B cell (primary cell): ENCODE results near the gene ITGB1BP2. TPM values are rescaled to one million over a fixed set of nuclear protein-coding genes. Genes with fewer than 3 reads are reported as not detected.
"Not testable (repeated sequence)": the region's sequence is repeated elsewhere in the genome, so short reads cannot be mapped to it uniquely, and the experiment has no call there.

ENCODE experiments used
- ATAC-seq: fragments of 200-7000 bp; cut with Tn5 transposase; one replicate; pipeline ENCODE4 v1.10.0; 2021; ENCODE audit warnings: low read depth, mild to moderate bottlenecking, moderate number of reproducible peaks, moderate library complexity
- CTCF ChIA-PET: fragments of 350-600 bp; sonication (Branson Sonifier 250); formaldehyde crosslinking; loops from one replicate; lab custom pipeline; 2021; ENCODE audit warnings: antibody characterized with exemption, inconsistent platforms; lab: Charles Lee
- POLR2A ChIA-PET: fragments of 350-600 bp; sonication (Branson Sonifier 250); formaldehyde crosslinking; loops from one replicate; lab custom pipeline; 2021; ENCODE audit warnings: antibody characterized with exemption; lab: Charles Lee
- DNase-seq: peaks from one replicate; pipeline ENCODE4 v3.0.0; 2013
- H2AFZ ChIP-seq: 2 replicates; pipeline ENCODE4 v1.6.1; 2012; ENCODE audit warnings: mild to moderate bottlenecking, low read depth, low read length; ENCODE audit not compliant: insufficient read depth, poor library complexity, severe bottlenecking
- H3K27ac ChIP-seq, 2 donors: 1 replicate in 1 of 2; 2 replicates in 1 of 2; pipeline ENCODE4 v1.5.1; 2012 to 2013; ENCODE audit warnings: low read length in 2 of 2, mild to moderate bottlenecking in 2 of 2, moderate library complexity in 1 of 2
- H3K27me3 ChIP-seq, 4 experiments: fragments of 200-600 bp in 1 of 4; sonication (generic) in 1 of 4; replicated peaks in 1 of 4; 1 replicate in 2 of 4; 2 replicates in 2 of 4; pipeline versions ENCODE4 v1.6.1 to v1.7.0; 2013 to 2016; ENCODE audit warnings: low read length in 3 of 4, mild to moderate bottlenecking in 2 of 4, mixed read lengths in 1 of 4, moderate library complexity in 1 of 4; ENCODE audit not compliant: insufficient read depth in 4 of 4, control insufficient read depth in 3 of 4; ENCODE audit errors: control extremely low read depth in 1 of 4
- H3K36me3 ChIP-seq, 2 experiments: replicated peaks in 1 of 2; 1 replicate in 1 of 2; 2 replicates in 1 of 2; pipeline versions ENCODE4 v1.6.1 to v1.7.1; 2013; ENCODE audit warnings: low read length in 1 of 2; ENCODE audit not compliant: insufficient read depth in 2 of 2, control insufficient read depth in 1 of 2; ENCODE audit errors: control extremely low read depth in 1 of 2, extremely low read depth in 1 of 2
- H3K4me1 ChIP-seq, 2 donors: fragments of 200-600 bp in 1 of 2; sonication (generic) in 1 of 2; 1 replicate in 1 of 2; 2 replicates in 1 of 2; pipeline versions ENCODE4 v1.5.1 to v1.6.1; 2013 to 2017; ENCODE audit warnings: low read length in 2 of 2; ENCODE audit not compliant: control insufficient read depth in 2 of 2, insufficient read depth in 2 of 2
- H3K4me2 ChIP-seq: replicated peaks from 2 replicates; pipeline ENCODE3; 2012; ENCODE audit warnings: mild to moderate bottlenecking, low read depth, low read length; ENCODE audit not compliant: poor library complexity, severe bottlenecking
- H3K4me3 ChIP-seq, 5 experiments: fragments of 200-600 bp in 1 of 5; sonication (generic) in 1 of 5; 1 replicate in 3 of 5; 2 replicates in 2 of 5; pipeline versions ENCODE4 v1.5.1 to v1.7.0; 2011 to 2016; ENCODE audit warnings: low read length in 4 of 5, mild to moderate bottlenecking in 4 of 5, low read depth in 2 of 5, control low read depth in 1 of 5, moderate library complexity in 1 of 5; ENCODE audit not compliant: insufficient read depth in 1 of 5; ENCODE audit errors: control extremely low read depth in 1 of 5, extremely low read depth in 1 of 5
- H3K79me2 ChIP-seq: fragments of 200-600 bp; sonication (generic); one replicate; pipeline ENCODE4 v1.6.0; 2016; ENCODE audit warnings: low read length; ENCODE audit not compliant: control insufficient read depth, insufficient read depth
- H3K9ac ChIP-seq: fragments of 200-600 bp; sonication (generic); 2 replicates; pipeline ENCODE4 v1.6.1; 2017; ENCODE audit warnings: mild to moderate bottlenecking, low read length, moderate library complexity
- H3K9me3 ChIP-seq, 3 donors: one replicate each; pipeline versions ENCODE4 v1.6.1 to v1.7.1; 2013; ENCODE audit warnings: low read length in 2 of 3; ENCODE audit not compliant: control insufficient read depth in 2 of 3, insufficient read depth in 1 of 3; ENCODE audit errors: control extremely low read depth in 1 of 3
- H4K20me1 ChIP-seq: 2 replicates; pipeline ENCODE4 v1.6.0; 2012; ENCODE audit warnings: mild to moderate bottlenecking, low read length; ENCODE audit not compliant: insufficient read depth, control insufficient read depth, poor library complexity, severe bottlenecking
- H3K27ac Mint-ChIP-seq: one replicate; pipeline ENCODE4 v1.8.0; 2021; ENCODE audit warnings: mixed read lengths
- H3K27me3 Mint-ChIP-seq: one replicate; pipeline ENCODE4 v1.8.0; 2021; ENCODE audit warnings: mixed read lengths
- H3K4me1 Mint-ChIP-seq: one replicate; pipeline ENCODE4 v1.8.0; 2021; ENCODE audit warnings: mixed read lengths
- H3K4me3 Mint-ChIP-seq: one replicate; pipeline ENCODE4 v1.8.0; 2021; ENCODE audit warnings: mixed read lengths
- H3K9me3 Mint-ChIP-seq: one replicate; pipeline ENCODE4 v1.8.0; 2022; ENCODE audit warnings: mixed read lengths; ENCODE audit not compliant: insufficient read depth
- EZH2 ChIP-seq: IDR thresholded peaks from 2 replicates; pipeline ENCODE4 v1.6.1; 2012; ENCODE audit warnings: borderline replicate concordance, low read depth, mild to moderate bottlenecking, moderate library complexity, low read length; ENCODE audit not compliant: insufficient read depth, poor library complexity, severe bottlenecking
- WGBS: methylation state at CpG from one replicate; pipeline ENCODE4 v1.1.5; 2013; ENCODE audit warnings: missing lambda C conversion rate; ENCODE audit not compliant: insufficient coverage; 5-methylcytosine and 5-hydroxymethylcytosine counted together
- intact Hi-C: fragments of 100-400 bp; cut with micrococcal nuclease; formaldehyde crosslinking; loops from one replicate; pipeline ENCODE4 v1.10.0; 2022
- polyA plus RNA-seq: library from polyadenylated mRNA; depleted of rRNA; stranded (reverse); fragments of >200 nt; gene quantifications from 2 replicates; pipeline ENCODE4 v1.2.3, GENCODE V29; 2012
- total RNA-seq, 2 donors: library from RNA; stranded (reverse); fragments of 120-200 nt in 1 of 2; gene quantifications; 1 replicate in 1 of 2; 2 replicates in 1 of 2; pipeline versions ENCODE4 v1.2.3 to v1.2.4, GENCODE V29; 2013 to 2022
- TF ChIP-seq, protein P1 (sequence below): fragments of 200-600 bp; IDR thresholded peaks from one replicate; pipeline ENCODE4 v1.8.0; 2022; ENCODE audit warnings: antibody characterized with exemption, mild to moderate bottlenecking

ITGB1BP2 gene
- total and polyA plus RNA-seq, 2 donors (not counting 1 experiment from before 2014, with no cell fraction given): 2.2 to 3.7 TPM

DNA sequence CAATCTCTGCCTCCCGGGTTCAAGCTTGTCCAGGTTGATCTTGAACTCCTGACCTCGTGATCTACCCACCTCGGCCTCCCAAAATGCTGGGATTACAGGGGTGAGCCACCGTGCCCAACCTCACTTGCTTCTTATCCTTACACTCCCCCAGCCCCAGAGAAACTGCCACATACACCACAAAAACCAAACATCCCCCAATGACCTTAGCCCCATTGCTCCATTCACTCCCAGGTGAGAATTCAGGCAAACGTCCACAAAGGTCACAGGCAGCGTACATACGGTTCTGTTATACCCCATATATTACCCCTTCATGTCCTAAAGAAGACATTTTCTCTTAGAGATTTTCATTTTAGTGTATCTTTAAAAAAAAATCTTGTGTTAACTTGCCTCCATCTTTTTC is 1.1 kb upstream of the ITGB1BP2 start:
- CTCF ChIA-PET, intact Hi-C loops, H3K9ac ChIP-seq, H3K4me1 ChIP-seq, H3K4me2 ChIP-seq, H3K27me3 ChIP-seq, H3K4me3 Mint-ChIP-seq, ATAC-seq, H3K27ac ChIP-seq, H3K27ac Mint-ChIP-seq, H3K4me3 ChIP-seq, POLR2A ChIA-PET, H3K9me3 ChIP-seq, H3K27me3 Mint-ChIP-seq, H3K9me3 Mint-ChIP-seq, H2AFZ ChIP-seq, H3K4me1 Mint-ChIP-seq, H3K79me2 ChIP-seq, H4K20me1 ChIP-seq, DNase-seq: not testable (repeated sequence)
- peaks cover 0 to 36% of the 10 kb centered on the region in 2 experiments for H3K36me3 ChIP-seq
- WGBS: 100% methylated on average over 1 of the region's 7 CpGs

DNA sequence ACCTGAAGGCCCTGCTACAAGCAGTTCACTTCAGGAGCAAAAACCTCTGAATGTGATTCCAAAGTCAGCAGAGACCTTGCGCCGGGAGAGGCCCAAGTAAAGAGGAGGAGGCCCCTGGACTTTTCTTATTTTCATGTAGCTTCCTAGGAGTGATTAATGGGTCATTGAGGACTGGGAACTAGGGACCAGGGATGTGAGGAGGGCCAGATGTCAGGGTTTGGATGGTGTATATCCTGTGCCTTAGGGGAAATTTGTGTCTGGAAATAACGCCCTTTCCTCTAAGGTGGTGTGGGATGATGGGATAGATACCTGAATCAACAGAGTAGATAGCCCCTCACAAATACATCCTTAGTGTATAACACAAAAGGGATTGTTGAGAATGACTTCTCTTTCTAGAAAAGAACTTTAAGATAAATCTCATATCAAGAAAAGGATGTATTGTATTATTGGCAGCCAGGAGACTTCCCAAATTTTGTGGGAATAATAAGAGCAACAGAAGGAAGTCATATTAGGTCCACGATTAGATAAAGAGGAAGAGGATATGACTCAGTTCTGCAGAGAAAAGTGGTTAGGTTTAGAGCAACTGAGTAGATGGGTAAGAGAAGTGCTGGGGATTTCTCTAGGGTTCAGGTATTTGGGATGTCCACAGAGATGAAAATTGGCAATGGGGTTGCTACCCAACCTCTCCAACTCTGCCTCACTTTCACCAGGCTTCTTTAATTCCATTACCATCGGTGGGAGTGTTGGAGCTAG is 1.1 kb downstream of the ITGB1BP2 start:
- Histone ChIP-seq H3K36me3 (peaks cover 0 to 16% of the 10 kb centered on the region in 2 experiments), H3K9me3 (no peaks in the 10 kb centered on the region), H3K79me2 (no peaks in the 10 kb centered on the region), H3K27me3 (no peaks in the 10 kb centered on the region), H3K4me2 (no peak overlapping the region), H3K4me3 (no peak overlapping the region), H4K20me1 (no peaks in the 10 kb centered on the region), H3K9ac (no peak overlapping the region), H3K27ac (no peak overlapping the region), H2AFZ (no peak overlapping the region), H3K4me1 (no peaks in the 10 kb centered on the region)
- WGBS: 100% methylated on average over 2 of the region's 5 CpGs
- no peak overlapping the region for H3K4me3 Mint-ChIP-seq
- ATAC-seq (no peak), DNase-seq (no peak)
- intact Hi-C loops: no loop called here
- ChIA-PET POLR2A (no interaction called here), CTCF (no interaction called here)
- H3K27me3 Mint-ChIP-seq: no peaks in the 10 kb centered on the region
- H3K4me1 Mint-ChIP-seq: no peaks in the 10 kb centered on the region
- no peaks in the 10 kb centered on the region for H3K9me3 Mint-ChIP-seq
- no peak for TF ChIP-seq EZH2
- TF ChIP-seq, protein P1, sequence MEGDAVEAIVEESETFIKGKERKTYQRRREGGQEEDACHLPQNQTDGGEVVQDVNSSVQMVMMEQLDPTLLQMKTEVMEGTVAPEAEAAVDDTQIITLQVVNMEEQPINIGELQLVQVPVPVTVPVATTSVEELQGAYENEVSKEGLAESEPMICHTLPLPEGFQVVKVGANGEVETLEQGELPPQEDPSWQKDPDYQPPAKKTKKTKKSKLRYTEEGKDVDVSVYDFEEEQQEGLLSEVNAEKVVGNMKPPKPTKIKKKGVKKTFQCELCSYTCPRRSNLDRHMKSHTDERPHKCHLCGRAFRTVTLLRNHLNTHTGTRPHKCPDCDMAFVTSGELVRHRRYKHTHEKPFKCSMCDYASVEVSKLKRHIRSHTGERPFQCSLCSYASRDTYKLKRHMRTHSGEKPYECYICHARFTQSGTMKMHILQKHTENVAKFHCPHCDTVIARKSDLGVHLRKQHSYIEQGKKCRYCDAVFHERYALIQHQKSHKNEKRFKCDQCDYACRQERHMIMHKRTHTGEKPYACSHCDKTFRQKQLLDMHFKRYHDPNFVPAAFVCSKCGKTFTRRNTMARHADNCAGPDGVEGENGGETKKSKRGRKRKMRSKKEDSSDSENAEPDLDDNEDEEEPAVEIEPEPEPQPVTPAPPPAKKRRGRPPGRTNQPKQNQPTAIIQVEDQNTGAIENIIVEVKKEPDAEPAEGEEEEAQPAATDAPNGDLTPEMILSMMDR: no peak
- no peak overlapping the region for H3K27ac Mint-ChIP-seq
